Ovary (tissue), 9 donors: ENCODE measurements around the gene FRYL. TPM values are rescaled to one million over a fixed set of nuclear protein-coding genes. Genes with fewer than 3 reads are reported as not detected.
"Not testable (repeated sequence)": the region's sequence is repeated elsewhere in the genome, so short reads cannot be mapped to it uniquely, and the experiment has no call there.

Experiments used
- DNase-seq, 5 donors: peaks; one replicate each; pipeline ENCODE4 v3.0.0-alpha.2; 2019 to 2020
- H3K27ac ChIP-seq, 2 donors: fragments of 200-600 bp; one replicate each; pipeline versions ENCODE4 v1.5.1 to v1.8.0; 2019 to 2022
- H3K27me3 ChIP-seq: fragments of 200-600 bp; one replicate; pipeline ENCODE4 v1.8.0; 2022
- H3K36me3 ChIP-seq: fragments of 200-600 bp; sonication (generic); one replicate; pipeline ENCODE4 v1.5.1; 2019
- H3K4me1 ChIP-seq: one replicate; pipeline ENCODE4 v1.8.1; 2013; ENCODE audit warnings: mild to moderate bottlenecking, moderate library complexity; ENCODE audit not compliant: insufficient read depth
- H3K4me3 ChIP-seq: fragments of 200-600 bp; sonication (generic); one replicate; pipeline ENCODE4 v1.5.1; 2017
- H3K9me3 ChIP-seq, 2 donors: fragments of 200-600 bp in 1 of 2; sonication (generic) in 1 of 2; one replicate each; pipeline versions ENCODE4 v1.5.1 to v1.8.1; 2013 to 2019; ENCODE audit warnings: mild to moderate bottlenecking in 1 of 2, moderate library complexity in 1 of 2
- CTCF ChIP-seq, 3 donors: fragments of 450-650 bp in 2 of 3; fragments of 200-600 bp in 1 of 3; IDR thresholded peaks; one replicate each; pipeline versions ENCODE4 v1.5.1 to v1.8.0; 2016 to 2022; ENCODE audit warnings: antibody characterized with exemption in 3 of 3, mild to moderate bottlenecking in 1 of 3
- EP300 ChIP-seq: sonication (generic); formaldehyde crosslinking; IDR thresholded peaks from one replicate; pipeline ENCODE4 v1.6.1; 2017; ENCODE audit warnings: antibody characterized with exemption
- POLR2A ChIP-seq: fragments of 450-650 bp; IDR thresholded peaks from one replicate; pipeline ENCODE4 v1.6.1; 2017; ENCODE audit warnings: antibody characterized with exemption, mild to moderate bottlenecking, moderate library complexity
- WGBS, 3 donors: extraction: QIAGEN DNeasy Blood & Tissue Kit in 1 of 3; methylation state at CpG; one replicate each; pipeline versions ENCODE4 v1.1.5 to v1.1.7; 2013 to 2017; 5-methylcytosine and 5-hydroxymethylcytosine counted together
- intact Hi-C, 4 donors: fragments of 100-400 bp; cut with DNase I; formaldehyde crosslinking; loops; one replicate each; pipeline versions ENCODE4 v1.11.0 to v1.15.1; 2022 to 2023
- polyA plus RNA-seq, 2 donors: library from polyadenylated mRNA; stranded (reverse); fragments of 200-250 nt in 1 of 2; fragments of 350-450 nt in 1 of 2; fragmentation: Illumina TruSeq in 1 of 2; extraction: RNeasy Lipid Tissue Mini Kit (QIAGEN cat#74804) in 1 of 2; gene quantifications; one replicate each; pipeline ENCODE4 v1.2.3, GENCODE V29; 2013 to 2014
- total RNA-seq, 7 donors: library from RNA; depleted of rRNA in 2 of 7; stranded (reverse); fragments of >200 nt in 2 of 7; fragmentation: NEBNext Ultra II Directional in 3 of 7; extraction: Animal tissue kit (Norgen Biotek cat#: 25700) in 3 of 7; gene quantifications; one replicate each; pipeline versions ENCODE4 v1.1.0 to v1.2.4, GENCODE V29; 2016 to 2023
- donor health status: DM: no; HTN: no; CAD: no; lungs with moderate emphysema.
- donor health status: DM: no; HTN: no; CAD: no.
- donor health status: Bipolar disorder and iron deficiency.
- donor health status: DM: yes; HTN: yes; CAD: no.
- donor health status: DM: no; HTN: no; CAD: no.
- donor health status: DM: yes; HTN: yes; CAD: no.

The FRYL gene
- total and polyA plus RNA-seq, 9 donors: 10.7 to 46.0 (median 35.2) TPM

GRCh38 chr4:48640225-48640624 is 139.9 kb downstream of the FRYL start:
- H3K9me3 ChIP-seq: no peaks in the 10 kb centered on the region
- H3K4me1 ChIP-seq: peaks cover 6% of the 10 kb centered on the region
- intact Hi-C loops: no loop called here
- H3K27ac ChIP-seq: no peak overlapping the region
- no peaks in the 10 kb centered on the region for H3K27me3 ChIP-seq
- no peak for TF ChIP-seq EP300
- TF ChIP-seq POLR2A: no peak
- TF ChIP-seq CTCF (IDR thresholded peaks at IDR 0.05): no peak
- DNase-seq: no peak
- no peak overlapping the region for H3K4me3 ChIP-seq
- no peaks in the 10 kb centered on the region for H3K36me3 ChIP-seq

GRCh38 chr4:48639807-48640206 is 140.3 kb downstream of the FRYL start:
- TF ChIP-seq CTCF (IDR thresholded peaks at IDR 0.05) (no peak), EP300 (no peak), POLR2A (no peak)
- Histone ChIP-seq H3K9me3 (no peaks in the 10 kb centered on the region), H3K27me3 (no peaks in the 10 kb centered on the region), H3K36me3 (no peaks in the 10 kb centered on the region), H3K4me3 (no peak overlapping the region), H3K4me1 (peaks cover 6% of the 10 kb centered on the region), H3K27ac (no peak overlapping the region)
- WGBS, 3 donors: 53 to 77% (median 65%) methylated on average over 3 of the region's 3 CpGs
- DNase-seq: no peak
- intact Hi-C loops: no loop called here

GRCh38 chr4:48638586-48638985 is 141.5 kb downstream of the FRYL start:
- 91 to 94% (median 94%) methylated on average over 5 of the region's 5 CpGs for WGBS, 3 donors
- H3K4me3 ChIP-seq, H3K27ac ChIP-seq, H3K27me3 ChIP-seq, H3K4me1 ChIP-seq, H3K9me3 ChIP-seq, intact Hi-C loops, H3K36me3 ChIP-seq, DNase-seq: not testable (repeated sequence)

DNA sequence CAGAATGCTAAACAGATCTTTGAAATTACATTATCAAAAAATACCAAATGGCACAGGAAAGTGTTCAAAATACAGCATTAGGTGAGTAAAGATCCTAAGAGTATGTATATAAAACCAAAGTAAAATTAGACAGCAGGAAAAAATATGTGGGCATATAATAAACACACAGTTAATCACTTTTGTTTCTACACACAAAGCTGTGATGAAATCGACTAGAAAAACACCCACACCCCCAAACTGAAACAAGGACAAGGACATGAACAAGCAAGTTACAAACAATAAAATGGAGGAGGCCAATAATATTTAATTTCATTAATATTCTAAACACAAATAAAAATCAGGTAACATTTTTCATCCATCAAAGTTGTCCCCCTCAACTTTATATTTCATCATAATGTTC is 143.2 kb downstream of the FRYL start:
- WGBS, 3 donors: 37 to 65% (median 42%) methylated on average over 1 of the region's 1 CpG
- H3K27ac ChIP-seq: no peak overlapping the region
- no peaks in the 10 kb centered on the region for H3K36me3 ChIP-seq
- intact Hi-C loops: no loop called here
- H3K27me3 ChIP-seq: no peaks in the 10 kb centered on the region
- no peak overlapping the region for H3K4me3 ChIP-seq
- peaks cover 3% of the 10 kb centered on the region for H3K4me1 ChIP-seq
- no peak for TF ChIP-seq CTCF (IDR thresholded peaks at IDR 0.05)
- no peak for DNase-seq
- no peaks in the 10 kb centered on the region for H3K9me3 ChIP-seq

- WGBS, 3 donors: 37 to 41% (median 38%) methylated on average over 2 of the region's 2 CpGs
- DNase-seq: no peak
- peaks cover 3% of the 10 kb centered on the region for H3K4me1 ChIP-seq
- intact Hi-C loops: no loop called here
- TF ChIP-seq POLR2A (no peak), CTCF (IDR thresholded peaks at IDR 0.05) (no peak), EP300 (no peak)
- H3K27ac ChIP-seq: no peak overlapping the region
- H3K4me3 ChIP-seq: no peak overlapping the region
- H3K27me3 ChIP-seq: no peaks in the 10 kb centered on the region
- no peaks in the 10 kb centered on the region for H3K9me3 ChIP-seq
- no peaks in the 10 kb centered on the region for H3K36me3 ChIP-seq
These were observed 144.1 kb downstream of the FRYL start for GRCh38 chr4:48635980-48636379.
